Islet of Langerhans (tissue), 1 donor: ENCODE measurements around the gene SLC27A2.

Experiments used
- FAIRE-seq: peaks from one replicate; lab custom pipeline; 2011; peaks lifted over from hg19 to GRCh38; lab: Jason Lieb, UNC

Gene SLC27A2

DNA sequence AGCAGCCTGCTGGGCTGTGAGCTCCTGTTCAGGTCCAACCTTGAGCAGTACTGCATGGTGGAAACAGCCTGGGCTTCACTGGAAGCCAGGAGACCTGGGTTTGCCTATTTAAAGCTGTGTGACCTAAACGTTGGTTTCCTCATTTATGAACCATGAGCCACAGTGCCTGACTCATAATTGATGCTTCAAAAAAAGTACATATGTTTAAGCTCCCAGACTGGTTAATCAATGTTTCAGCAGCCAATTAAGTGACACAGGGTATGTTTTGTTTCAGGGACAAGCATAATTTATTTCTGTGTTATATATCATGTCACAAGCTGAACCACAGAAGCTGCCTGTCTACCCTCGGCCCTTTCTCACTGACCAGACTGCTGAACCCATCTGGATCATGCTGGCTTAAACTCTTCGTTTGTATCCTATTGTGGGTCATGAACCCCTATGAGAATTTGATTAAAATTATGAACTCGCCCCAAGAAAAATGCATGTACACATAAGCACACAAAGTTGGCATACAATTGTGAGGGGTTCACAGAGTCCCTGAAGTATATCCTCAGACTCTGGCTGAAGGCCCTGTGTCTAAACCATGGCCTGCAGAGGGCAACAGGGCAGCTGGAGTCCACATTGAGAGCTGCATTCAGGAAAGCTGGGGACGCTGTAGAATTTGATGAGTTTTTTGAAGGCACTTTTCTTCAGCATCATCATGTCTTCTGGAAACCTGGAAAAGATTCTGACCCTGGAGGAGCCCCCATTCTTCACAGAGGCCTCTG lies 59.9 kb downstream of the SLC27A2 start:
- no peak for FAIRE-seq

DNA sequence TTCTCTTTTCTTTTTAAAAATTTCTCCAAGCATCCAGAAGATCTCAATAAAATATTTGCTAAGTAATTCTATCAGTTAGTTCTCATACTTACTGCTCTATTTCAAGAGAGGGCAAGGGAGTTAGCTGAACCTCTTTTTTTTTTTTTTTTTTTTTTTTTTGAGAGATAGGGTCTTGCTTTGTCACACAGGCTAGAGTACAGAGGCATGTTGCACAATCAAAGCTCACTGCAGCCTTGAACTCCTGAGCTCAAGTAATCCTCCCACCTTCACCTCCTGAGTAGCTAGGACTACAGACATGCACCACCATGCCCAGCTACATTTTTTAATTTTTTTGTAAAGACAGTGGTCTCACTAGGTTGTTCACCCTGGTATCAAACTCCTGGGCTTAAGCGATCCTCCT lies 62.2 kb downstream of the SLC27A2 start:
- FAIRE-seq: no peak

DNA sequence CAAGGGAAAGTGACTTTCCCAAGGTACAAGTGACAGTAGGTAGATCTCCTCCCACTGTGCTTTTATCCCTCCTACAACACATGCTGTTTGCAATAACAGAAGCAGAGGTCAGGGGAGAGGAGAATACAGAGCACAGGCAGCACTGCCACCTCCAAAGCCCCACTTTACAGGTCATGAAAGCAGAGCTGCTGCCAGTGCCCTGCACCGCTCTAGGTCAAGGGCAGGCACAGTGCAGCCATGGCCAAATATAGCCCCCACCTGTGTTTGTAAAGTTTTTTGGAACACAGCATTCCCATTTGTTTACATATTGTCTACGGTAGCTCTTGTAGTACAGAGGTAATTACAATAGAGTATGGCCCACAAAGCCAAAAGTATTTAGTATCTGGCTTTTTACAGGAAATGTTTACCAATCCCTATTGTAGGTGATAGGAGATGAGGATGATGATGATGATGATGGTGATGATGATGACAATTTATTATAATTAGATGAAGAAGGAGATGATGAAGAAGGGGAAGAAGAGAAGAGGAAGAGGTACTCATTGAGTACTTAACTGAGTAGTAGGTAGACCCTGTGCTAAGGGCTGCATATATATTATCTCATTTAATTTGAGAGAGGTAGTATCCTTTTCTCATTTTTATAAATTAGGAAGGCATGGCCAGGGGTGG lies 63.1 kb downstream of the SLC27A2 start:
- no peak for FAIRE-seq

DNA sequence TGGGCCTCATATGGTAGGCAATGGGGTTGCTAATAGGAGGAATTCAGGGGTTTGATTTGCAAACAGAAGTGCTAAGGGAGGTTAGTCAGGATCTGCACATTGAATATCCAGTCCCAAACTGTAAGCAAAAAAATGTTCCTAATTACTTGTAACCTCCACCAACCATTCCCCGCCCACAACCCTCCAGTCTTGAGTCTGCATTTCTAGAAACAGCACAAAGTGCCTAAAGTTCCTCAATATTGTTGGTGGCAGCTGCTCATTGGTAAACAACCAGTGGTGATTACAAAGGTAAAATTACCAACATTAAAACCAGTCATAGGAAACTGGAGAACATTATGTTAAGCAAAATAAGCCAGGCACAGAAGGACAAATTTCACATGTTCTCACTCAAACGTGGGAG lies 64.6 kb downstream of the SLC27A2 start:
- FAIRE-seq: no peak

DNA sequence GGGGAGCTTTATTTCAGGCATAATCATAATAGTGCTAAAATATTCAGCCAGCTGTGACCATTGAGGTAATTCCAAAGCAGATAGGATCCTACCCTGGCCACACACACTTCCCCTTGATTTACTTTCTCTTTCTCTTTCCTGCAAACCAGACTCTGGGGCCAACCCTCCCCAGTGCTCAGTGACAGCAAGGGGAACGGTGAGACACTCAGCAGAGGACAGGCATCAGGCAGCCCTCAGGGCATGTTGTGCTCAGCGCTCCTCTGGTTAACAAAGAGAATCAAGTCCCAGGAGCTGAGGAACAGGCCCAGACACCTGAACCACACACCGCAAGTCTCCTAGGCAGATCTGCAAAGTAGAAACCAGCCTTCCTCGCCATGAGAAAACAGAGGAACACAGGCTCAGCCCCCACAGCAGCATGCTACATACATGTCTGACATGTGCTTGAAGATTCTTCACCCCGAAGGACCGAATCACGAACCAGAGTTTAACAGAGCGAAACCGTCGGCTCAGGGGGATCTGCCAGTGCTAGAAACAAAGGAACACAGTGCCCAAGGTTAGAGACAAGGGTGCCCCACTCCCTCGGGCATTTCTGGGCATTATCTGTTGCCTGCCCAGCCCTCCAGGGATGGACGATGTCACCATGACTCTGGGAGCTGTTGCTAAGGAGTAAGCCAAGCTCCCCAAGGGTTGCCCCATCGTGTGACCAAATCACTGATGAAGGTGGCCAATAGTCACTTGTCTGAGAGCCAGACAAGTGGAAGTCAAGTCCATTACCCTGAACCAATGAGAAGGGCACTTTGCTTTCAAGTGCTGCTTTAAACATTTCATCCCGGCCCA lies 66.0 kb downstream of the SLC27A2 start:
- FAIRE-seq: no peak

DNA sequence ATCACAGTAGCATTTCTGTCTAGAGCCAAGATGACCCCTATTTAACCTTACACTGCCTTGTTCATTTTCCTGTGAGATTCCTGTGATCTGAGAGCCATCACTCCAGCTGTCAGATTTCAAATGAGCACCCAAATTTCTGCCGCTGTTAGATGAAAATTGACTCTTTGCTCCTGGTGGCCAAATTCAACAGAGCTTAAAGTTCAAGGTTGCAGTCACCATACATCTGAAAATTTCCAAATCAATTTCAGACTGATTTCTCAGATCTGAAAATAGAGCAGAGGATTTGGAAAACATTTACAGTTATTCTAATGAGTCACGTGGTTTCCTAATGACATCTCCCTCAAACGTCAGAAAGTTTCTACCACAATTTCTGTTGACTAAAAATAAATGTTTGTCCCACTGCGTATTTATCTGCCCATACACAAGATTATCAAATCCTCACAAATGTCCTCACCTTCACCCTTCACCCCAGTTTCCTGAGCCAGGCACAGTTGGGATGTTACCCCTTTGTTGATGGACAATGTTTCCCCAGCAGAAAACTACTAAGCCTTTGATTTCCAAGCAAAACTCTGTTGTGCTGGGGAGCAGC lies 67.1 kb downstream of the SLC27A2 start:
- no peak for FAIRE-seq

DNA sequence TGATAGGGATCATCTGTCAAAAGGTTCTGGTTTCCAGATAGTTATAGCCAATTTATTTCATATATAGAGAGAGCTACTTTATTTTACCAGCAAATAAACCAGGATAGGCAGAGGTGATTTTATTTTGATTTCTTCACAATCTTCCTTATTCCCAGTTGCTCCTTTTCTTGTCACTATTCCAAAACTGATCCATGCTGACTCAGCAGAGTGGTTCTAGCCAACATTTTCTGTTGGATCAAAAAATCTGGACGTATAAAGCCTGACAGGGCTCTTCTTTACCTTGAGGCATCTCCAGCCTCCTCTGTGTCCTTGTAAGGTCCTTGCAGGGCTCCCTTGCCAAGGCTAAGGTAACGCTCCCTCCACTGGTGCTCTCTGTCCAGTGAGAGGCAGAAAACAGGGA lies 67.7 kb downstream of the SLC27A2 start:
- FAIRE-seq: no peak

DNA sequence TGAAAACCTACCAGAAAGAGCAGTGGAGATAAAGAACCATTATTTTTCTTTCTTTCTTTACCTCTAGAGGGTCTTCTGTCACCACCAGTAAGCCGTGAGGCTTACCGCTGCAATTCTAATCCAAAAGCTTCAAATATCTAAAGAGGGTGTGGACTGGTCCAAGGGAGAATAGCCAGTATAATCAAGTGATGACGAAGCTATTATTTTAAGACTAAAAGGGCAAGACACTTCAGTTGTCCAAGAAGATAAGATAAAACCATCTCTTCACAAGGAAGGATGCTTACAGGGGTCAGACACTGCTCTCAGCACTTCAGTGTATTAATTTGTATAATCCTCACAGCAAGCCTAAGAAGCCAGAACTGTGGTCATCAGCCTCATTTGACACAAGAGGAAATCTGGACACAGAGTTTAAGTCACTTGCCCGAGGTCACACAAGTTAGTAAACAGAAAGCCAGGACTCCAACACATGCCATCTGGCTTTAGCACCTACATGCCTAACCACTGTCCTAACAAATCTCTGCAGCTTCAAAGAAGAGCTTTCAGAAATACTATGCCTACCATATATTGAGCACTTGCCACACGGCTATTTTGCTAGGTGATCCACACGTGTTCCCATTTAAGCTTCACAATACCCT lies 68.9 kb downstream of the SLC27A2 start:
- no peak for FAIRE-seq

DNA sequence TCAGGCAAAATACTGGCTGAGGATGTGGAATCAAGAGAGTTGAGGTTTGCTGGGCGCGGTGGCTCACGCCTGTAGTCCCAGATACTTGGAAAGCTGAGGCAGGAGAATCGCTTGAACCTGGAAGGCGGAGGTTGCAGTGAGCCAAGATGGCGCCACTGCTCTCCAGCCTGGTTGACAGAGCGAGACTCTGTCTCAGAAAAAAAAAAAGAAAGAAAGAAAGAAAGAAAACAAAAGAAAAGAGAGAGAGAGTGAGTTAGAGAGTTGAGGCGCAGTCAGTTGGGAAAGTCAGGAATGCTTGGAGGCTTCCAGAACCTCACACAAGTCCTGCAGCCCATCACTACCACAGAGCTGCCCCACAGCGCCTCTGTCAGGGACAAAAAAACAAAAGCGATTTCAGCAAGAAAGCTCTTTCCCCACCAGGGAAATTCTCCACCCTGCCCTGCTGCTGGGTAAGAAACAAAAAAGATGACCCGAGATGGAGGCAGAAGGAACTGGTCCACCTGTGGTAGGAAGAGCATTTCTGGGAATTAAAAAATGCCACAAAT lies 69.7 kb downstream of the SLC27A2 start:
- FAIRE-seq: no peak

DNA sequence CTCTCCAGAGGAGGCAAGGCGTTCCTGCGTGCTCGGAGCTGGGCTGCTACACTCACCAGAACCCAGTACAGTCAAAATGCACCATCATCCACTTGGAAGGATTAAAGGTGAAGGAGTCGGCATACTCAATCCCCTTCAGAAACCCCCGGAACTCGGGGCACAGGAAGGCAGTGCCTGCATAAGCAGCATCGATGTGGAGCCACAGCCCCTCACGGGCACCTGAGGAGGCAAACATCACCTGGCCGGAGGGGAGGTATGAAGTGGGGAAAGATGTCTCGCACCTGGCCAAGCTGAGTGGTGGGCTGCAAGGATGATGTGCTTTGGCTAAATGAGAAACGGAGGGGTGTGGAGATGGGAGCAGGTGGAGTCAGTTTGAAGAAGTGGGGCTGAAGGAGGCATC lies 70.6 kb downstream of the SLC27A2 start:
- FAIRE-seq: no peak

DNA sequence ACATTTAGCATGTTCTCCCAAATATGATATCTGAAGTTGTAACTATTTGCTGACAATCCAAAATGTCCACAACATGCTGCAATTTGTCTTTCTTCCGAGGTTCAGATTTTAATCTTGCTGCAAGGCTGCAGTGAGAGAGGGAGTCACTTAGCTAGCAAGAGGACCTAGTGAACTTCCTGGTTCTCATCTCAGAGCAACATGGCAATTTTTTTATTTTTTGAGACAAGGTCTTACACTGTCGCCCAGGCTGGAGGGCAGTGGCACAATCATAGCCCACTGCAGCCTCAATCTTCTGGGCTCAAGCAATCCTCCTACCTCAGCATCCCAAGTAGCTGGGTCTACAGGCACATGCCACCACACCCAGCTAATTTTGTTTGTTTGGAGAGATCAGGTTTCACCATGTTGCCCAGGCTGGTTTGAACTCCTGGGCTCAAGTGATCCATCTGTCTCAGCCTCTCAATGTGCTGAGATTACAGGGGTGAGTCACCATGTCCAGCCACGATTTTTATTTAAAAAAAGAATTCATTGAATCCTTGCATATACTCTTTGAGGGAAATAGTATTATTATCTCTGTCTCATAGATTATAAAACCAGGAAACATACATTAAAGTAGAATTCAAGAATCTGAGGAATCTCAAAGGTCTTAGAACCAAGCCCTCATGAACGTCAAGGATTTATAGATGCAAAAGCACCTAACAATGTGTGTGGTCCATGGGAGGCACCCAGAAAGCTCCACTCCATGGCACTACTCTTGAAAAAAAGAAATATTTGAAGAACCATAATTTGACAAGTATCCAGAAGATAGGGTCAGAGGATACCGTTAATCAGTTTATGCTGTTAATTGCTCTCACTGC lies 74.4 kb downstream of the SLC27A2 start:
- no peak for FAIRE-seq

DNA sequence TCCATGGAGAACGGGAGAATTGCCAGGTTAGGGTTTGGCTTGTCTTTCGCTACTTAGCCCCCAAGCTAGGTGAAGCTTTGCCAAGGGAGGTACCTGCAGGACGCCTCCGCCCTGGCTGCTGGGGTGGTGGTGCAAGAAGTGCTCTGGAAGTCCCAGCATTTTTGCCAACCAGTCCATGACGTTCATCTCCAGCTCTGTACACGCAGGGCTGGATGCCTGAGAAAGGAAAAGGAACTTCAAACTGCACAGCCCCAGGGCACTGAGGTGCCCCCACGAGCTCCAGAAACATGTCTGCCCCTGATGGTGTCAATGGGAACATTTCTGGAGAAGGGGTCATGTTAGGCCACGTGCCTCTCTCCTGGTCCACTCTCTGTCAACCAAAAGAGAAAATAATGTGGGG lies 75.3 kb downstream of the SLC27A2 start:
- no peak for FAIRE-seq

DNA sequence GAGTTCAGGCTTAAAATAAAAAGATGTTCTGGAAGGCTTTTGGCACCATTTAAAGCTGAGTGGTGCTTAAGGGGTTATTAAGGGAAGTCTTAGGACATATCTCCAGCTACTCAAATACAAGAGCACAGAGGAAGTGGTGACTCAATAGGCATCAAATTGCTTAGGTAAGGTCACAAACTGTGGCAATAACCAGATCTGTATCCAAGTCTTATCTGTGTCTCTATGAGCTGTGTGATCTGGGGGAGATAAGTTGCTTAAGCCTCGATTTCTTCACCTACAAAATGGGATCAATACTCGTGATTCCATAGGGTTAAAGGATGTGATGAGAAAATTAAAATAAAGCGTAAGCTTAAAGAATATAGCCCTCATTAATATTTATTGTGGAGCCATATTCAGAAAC lies 75.9 kb downstream of the SLC27A2 start:
- no peak for FAIRE-seq

DNA sequence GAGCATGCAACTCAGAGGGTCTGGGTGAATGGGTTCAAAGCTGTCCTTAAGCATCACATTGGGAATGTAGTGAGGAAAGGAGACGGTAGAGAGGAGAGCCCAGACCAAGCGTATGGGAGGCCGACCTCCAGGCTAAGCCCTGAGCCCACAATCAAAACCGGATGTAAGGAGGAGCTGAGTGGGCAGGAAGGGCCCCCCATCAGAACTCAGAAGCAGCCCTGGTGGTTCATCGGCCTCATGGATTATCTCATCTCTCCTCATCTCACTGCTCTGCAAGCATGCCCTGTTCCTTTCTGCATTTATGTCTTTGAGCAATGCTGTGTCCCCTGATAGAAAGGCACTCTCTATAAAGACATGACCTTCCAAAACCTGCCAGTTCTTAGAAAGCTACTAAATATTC lies 77.3 kb downstream of the SLC27A2 start:
- FAIRE-seq: no peak

DNA sequence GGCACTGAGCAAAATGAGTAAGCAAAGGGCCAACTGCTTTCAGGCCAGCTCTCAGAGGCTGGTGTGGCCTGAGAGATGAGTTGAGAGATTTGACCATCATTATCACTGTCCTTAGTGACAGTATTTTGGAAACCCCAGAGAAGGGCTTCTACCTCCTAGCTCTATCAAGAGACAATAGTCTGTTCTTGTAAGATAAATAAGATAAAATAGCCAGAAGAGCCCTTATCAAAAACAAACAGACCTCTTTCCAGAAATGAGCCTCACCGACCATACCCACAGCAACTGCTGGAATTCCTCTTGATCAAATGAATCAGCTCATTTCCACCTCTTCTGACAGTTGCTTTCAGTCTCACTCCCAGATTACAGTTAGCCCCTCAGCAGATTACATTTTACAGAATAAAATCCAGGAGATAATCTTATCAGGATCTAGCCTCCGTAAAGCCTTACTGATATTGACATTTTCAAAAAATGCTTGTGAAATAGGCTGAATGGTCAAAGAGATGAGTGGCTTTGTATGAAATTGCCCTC lies 79.0 kb downstream of the SLC27A2 start:
- no peak for FAIRE-seq

DNA sequence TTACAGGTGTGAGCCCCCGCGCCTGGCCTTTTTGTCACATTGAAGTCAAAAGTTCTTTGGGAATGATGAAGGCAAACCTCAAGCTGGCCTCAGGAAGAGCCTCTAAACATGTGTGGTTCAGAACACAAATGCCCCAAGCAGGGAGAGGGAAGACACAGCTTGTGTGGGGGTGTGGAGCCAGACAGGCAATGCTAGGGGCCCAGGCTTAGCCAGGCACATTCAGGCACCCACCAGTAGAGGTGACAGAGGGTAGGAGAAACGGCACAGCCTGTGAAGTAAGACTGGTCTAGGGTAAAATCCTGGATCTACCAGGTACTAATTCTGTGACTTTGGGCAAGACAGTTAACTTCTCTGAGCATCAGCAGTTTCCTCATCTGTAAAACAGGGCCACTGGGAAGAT lies 80.0 kb downstream of the SLC27A2 start:
- FAIRE-seq: no peak

DNA sequence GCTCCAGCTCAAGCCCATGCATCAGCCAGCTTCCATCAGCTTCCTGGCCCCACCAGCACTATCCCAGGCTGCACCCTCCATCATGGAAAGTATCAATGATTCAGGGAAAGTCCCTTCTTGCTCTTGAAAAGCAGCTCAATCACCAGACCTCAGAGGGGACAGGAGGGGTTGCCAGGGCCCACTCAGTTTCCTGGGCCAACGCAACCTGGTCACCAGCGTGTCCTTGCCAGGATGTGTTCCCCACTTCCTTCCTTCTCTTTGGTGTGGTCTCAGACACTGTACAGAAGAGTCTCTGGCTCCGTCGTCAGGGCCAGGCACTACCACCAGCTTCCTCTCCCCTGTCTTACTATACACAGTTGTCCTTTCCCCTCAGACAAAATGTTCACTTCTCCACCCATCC lies 80.5 kb downstream of the SLC27A2 start:
- FAIRE-seq: no peak

DNA sequence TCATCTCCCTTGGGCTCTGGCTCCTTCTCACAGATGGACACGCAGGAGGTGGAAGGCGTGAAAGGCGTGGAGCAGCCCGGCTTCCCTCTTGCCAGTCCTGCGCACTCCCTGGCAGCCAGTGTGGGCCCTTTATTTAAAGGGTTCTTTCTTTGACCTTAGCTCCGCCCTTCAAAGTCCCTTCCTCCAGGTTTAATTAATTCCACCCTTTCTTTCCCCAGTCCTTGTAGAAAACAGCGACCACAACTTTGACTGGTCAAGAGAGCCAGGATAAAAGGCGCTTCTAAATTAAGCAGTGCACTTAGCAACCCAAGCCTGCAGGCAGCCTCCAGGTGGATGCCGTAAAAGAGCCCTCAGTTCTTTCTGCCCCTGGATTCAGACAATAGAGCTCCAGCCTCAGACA lies 83.6 kb downstream of the SLC27A2 start, which contains the start of gene HDC:
TSS of gene HDC (minus strand) at position 107 of the 400 bp plus-strand sequence. CDS start at position 4, 103 bp downstream.
- no peak for FAIRE-seq

DNA sequence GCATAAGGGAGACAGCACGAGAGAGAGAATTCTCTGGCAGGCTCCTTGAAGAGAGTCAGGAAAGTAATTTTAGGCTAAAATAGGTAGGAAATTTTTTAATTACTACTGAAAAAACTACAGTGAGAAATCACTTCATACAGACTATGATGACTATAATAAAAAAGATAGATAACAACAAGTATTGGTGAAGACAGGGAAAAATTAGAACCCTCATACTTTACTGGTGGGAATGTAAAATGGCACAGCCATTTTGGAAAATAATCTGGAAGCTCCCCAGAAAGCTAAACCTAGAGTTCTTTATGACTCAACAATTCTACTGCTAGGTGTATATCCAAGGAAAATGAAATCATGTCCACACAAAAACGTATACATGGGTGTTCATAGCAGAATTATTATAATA lies 85.6 kb downstream of the SLC27A2 start:
- no peak for FAIRE-seq

DNA sequence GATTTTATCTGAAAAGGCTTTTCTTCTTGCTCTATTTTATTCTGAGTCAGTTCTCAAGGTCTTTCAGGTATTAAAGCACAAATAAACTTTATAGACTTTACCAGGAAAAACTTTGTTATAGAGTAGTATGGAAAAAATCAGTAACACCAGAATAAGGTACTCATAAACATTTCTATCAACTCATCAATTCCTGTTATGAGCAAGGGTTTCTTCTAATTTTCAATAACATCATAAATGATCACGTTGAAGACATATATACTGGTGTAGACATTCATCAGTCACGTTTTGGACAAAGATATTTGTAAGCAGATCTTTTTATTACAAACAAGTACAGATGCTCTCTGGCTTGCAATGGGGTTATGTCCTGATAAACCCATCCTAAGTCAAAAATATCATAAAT lies 93.1 kb downstream of the SLC27A2 start:
- FAIRE-seq: no peak

DNA sequence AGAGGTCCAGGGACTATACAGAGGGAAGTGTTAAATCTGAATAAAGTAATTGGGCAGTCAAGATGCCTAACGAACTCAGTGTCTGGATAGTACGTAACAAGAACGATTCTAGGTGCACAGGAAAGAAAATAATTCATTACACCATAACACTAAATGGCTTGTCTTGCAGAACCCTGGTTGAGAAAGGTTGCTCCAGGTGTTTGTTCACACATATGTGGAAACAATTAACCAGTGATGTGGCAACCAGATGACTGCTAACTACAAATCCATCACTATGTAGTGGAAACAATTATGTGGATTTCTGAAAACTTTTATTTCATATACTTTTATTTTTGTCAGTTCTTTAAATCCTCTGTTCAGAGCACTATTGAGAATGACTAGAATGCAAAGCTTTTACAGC lies 93.9 kb downstream of the SLC27A2 start:
- FAIRE-seq: no peak
